Naive thymus-derived CD4-positive, alpha-beta T cell (primary cell): ENCODE data around the gene AHSP. TPM values are rescaled to one million over a fixed set of nuclear protein-coding genes. Genes with fewer than 3 reads are reported as not detected.

Experiments
- ATAC-seq: fragments of 150-1000 bp; cut with Tn5 transposase; 2 replicates; pipeline ENCODE4 v1.10.0; 2021; ENCODE audit warnings: mild to moderate bottlenecking, moderate library complexity
- CTCF ChIA-PET: fragments of 350-600 bp; sonication (Branson Sonifier 250); formaldehyde crosslinking; loops from one replicate; lab custom pipeline; 2021; ENCODE audit warnings: antibody characterized with exemption; lab: Charles Lee
- POLR2A ChIA-PET: fragments of 350-600 bp; sonication (Branson Sonifier 250); formaldehyde crosslinking; loops from one replicate; lab custom pipeline; 2021; ENCODE audit warnings: antibody characterized with exemption, inconsistent platforms; lab: Charles Lee
- DNase-seq, 9 donors: peaks; one replicate each; pipeline versions ENCODE4 v3.0.0 to v3.0.0-alpha.2; 2020 to 2022; ENCODE audit warnings: mixed read lengths in 1 of 9
- H3K27ac ChIP-seq: one replicate; pipeline ENCODE4 v1.7.0; 2013; ENCODE audit warnings: mild to moderate bottlenecking, low read depth, low read length, moderate library complexity
- H3K27me3 ChIP-seq, 2 donors: one replicate each; pipeline ENCODE4 v1.7.0; 2013; ENCODE audit warnings: low read length in 2 of 2, mild to moderate bottlenecking in 2 of 2, moderate library complexity in 2 of 2; ENCODE audit not compliant: control insufficient read depth in 2 of 2, insufficient read depth in 2 of 2
- H3K36me3 ChIP-seq, 3 experiments: 1 replicate in 2 of 3; 2 replicates in 1 of 3; pipeline ENCODE4 v1.7.0; 2013; ENCODE audit warnings: low read length in 3 of 3, mild to moderate bottlenecking in 3 of 3, moderate library complexity in 1 of 3; ENCODE audit not compliant: insufficient read depth in 3 of 3, control insufficient read depth in 2 of 3
- H3K4me1 ChIP-seq, 2 donors: one replicate each; pipeline ENCODE4 v1.7.0; 2013; ENCODE audit warnings: low read length in 2 of 2, mild to moderate bottlenecking in 2 of 2, moderate library complexity in 1 of 2; ENCODE audit not compliant: control insufficient read depth in 2 of 2, insufficient read depth in 2 of 2
- H3K4me3 ChIP-seq: 2 replicates; pipeline ENCODE4 v1.7.0; 2013; ENCODE audit warnings: mild to moderate bottlenecking, low read length
- H3K9me3 ChIP-seq, 3 experiments: 1 replicate in 2 of 3; 2 replicates in 1 of 3; pipeline ENCODE4 v1.7.0; 2013; ENCODE audit warnings: low read length in 3 of 3; ENCODE audit not compliant: control insufficient read depth in 2 of 3
- H3K27ac Mint-ChIP-seq, 9 donors: one replicate each; pipeline ENCODE4 v1.8.0; 2020 to 2022; ENCODE audit warnings: mixed read lengths in 9 of 9, mild to moderate bottlenecking in 8 of 9, moderate library complexity in 5 of 9, inconsistent platforms in 2 of 9
- H3K27me3 Mint-ChIP-seq, 5 donors: one replicate each; pipeline ENCODE4 v1.8.0; 2021 to 2022; ENCODE audit warnings: mixed read lengths in 5 of 5, mild to moderate bottlenecking in 1 of 5
- H3K36me3 Mint-ChIP-seq, 5 donors: one replicate each; pipeline ENCODE4 v1.8.0; 2020 to 2022; ENCODE audit warnings: mixed read lengths in 5 of 5, mild to moderate bottlenecking in 3 of 5, inconsistent platforms in 1 of 5
- H3K4me1 Mint-ChIP-seq, 7 donors: one replicate each; pipeline ENCODE4 v1.8.0; 2020 to 2022; ENCODE audit warnings: mixed read lengths in 7 of 7, mild to moderate bottlenecking in 3 of 7, inconsistent platforms in 1 of 7
- H3K4me3 Mint-ChIP-seq, 10 donors: one replicate each; pipeline ENCODE4 v1.8.0; 2020 to 2022; ENCODE audit warnings: mild to moderate bottlenecking in 10 of 10, mixed read lengths in 10 of 10, moderate library complexity in 6 of 10, inconsistent platforms in 2 of 10
- H3K9me3 Mint-ChIP-seq, 11 donors: one replicate each; pipeline ENCODE4 v1.8.0; 2020 to 2022; ENCODE audit warnings: mixed read lengths in 11 of 11, mild to moderate bottlenecking in 4 of 11, inconsistent platforms in 1 of 11, moderate library complexity in 1 of 11
- intact Hi-C, 2 donors: fragments of 100-400 bp; cut with micrococcal nuclease; formaldehyde crosslinking; loops; one replicate each; pipeline ENCODE4 v1.15.1; 2023
- polyA plus RNA-seq, 2 donors: library from polyadenylated mRNA; unstranded; fragments of 300-500 nt; fragmentation: Illumina TruSeq; gene quantifications; one replicate each; pipeline ENCODE4 v1.2.3, GENCODE V29; 2021
- total RNA-seq, 6 experiments: library from RNA in 5 of 6; stranded (reverse) in 5 of 6; gene quantifications; 1 replicate in 5 of 6; 2 replicates in 1 of 6; pipeline ENCODE4 v1.2.3 and lab custom pipeline; 2021 to 2026

Gene AHSP
- total and polyA plus RNA-seq, 7 experiments from 2014 or later, result not detected

- peak overlapping the region in 9 of 10 donors; percentile 35 to 95 (median 93) for H3K4me3 Mint-ChIP-seq
- DNase-seq (no peak), ATAC-seq (no peak)
- POLR2A ChIA-PET, result interaction anchor here (0.5 to 3.7 kb wide), 9 partner anchors 8 to 331 kb away, joined by 3 to 18 read pairs (median 8); partner anchors contain the start of genes ARMC5, FUS and RUSF1
- intact Hi-C loops, result loop anchor here (1.0 to 2.0 kb wide), 2 partner anchors 20 kb away; partner anchors contain the start of gene RUSF1 (in 2 of the 2)
- peaks cover 0 to 24% (median 4%) of the 10 kb centered on the region in 3 experiments for H3K36me3 ChIP-seq
- H3K27me3 Mint-ChIP-seq, result peaks cover 0 to 17% (median 0%) of the 10 kb centered on the region in 5 donors
- H3K36me3 Mint-ChIP-seq, result peaks cover 4 to 13% (median 6%) of the 10 kb centered on the region in 5 donors
- no peaks in the 10 kb centered on the region for H3K9me3 ChIP-seq
- peak overlapping the region; percentile 89 for H3K4me3 ChIP-seq
- H3K9me3 Mint-ChIP-seq, result no peaks in the 10 kb centered on the region
- peaks cover 5 to 24% (median 13%) of the 10 kb centered on the region in 7 donors for H3K4me1 Mint-ChIP-seq
- no peaks in the 10 kb centered on the region for H3K4me1 ChIP-seq
- no peaks in the 10 kb centered on the region for H3K27me3 ChIP-seq
- peak overlapping the region in 4 of 9 donors; percentile 38 to 80 (median 58) for H3K27ac Mint-ChIP-seq
- peak overlapping the region; percentile 62 for H3K27ac ChIP-seq
- CTCF ChIA-PET, result interaction anchor here (1.2 kb wide), 1 partner anchor 13 kb away, joined by 3 read pairs; no protein-coding TSS in a partner anchor
These were observed 39.0 kb upstream of the AHSP start for GRCh38 chr16:31488468-31489297.

- ATAC-seq, result no peak
- H3K27me3 ChIP-seq, result no peaks in the 10 kb centered on the region
- ChIA-PET POLR2A (interaction anchor here (1.0 to 3.7 kb wide), 6 partner anchors 7 to 29 kb away, joined by 5 to 18 read pairs (median 14); partner anchors contain the start of genes ARMC5 and RUSF1), CTCF (no interaction called here)
- no peak for DNase-seq
- H3K27me3 Mint-ChIP-seq, result peaks cover 0 to 17% (median 0%) of the 10 kb centered on the region in 5 donors
- H3K27ac ChIP-seq, result no peak overlapping the region
- H3K4me3 Mint-ChIP-seq, result peak overlapping the region in 9 of 10 donors; percentile 15 to 89 (median 47)
- H3K36me3 ChIP-seq, result peaks cover 0 to 29% (median 4%) of the 10 kb centered on the region in 3 experiments
- no peak overlapping the region for H3K4me3 ChIP-seq
- no peaks in the 10 kb centered on the region for H3K9me3 Mint-ChIP-seq
- intact Hi-C loops, result loop anchor here in 1 of 2 donors (2.0 kb wide), 1 partner anchor 20 kb away; the partner anchor contains the start of gene RUSF1
- no peaks in the 10 kb centered on the region for H3K9me3 ChIP-seq
- peaks cover 5 to 24% (median 13%) of the 10 kb centered on the region in 7 donors for H3K4me1 Mint-ChIP-seq
- H3K27ac Mint-ChIP-seq, result peak overlapping the region in 4 of 9 donors; percentile 51 to 80 (median 68)
- H3K4me1 ChIP-seq, result no peaks in the 10 kb centered on the region
- H3K36me3 Mint-ChIP-seq, result peaks cover 4 to 13% (median 6%) of the 10 kb centered on the region in 5 donors
These were observed 38.5 kb upstream of the AHSP start for GRCh38 chr16:31489298-31489564.

GRCh38 chr16:31489616-31490584 lies 37.8 kb upstream of the AHSP start:
- ATAC-seq (no peak), DNase-seq (no peak)
- intact Hi-C loops, result loop anchor here in 1 of 2 donors (2.0 kb wide), 1 partner anchor 19 kb away; the partner anchor contains the start of gene RUSF1
- Mint-ChIP-seq H3K9me3 (no peaks in the 10 kb centered on the region), H3K4me3 (peak overlapping the region in 9 of 10 donors; percentile 30 to 71 (median 42)), H3K27me3 (peaks cover 0 to 17% (median 0%) of the 10 kb centered on the region in 5 donors), H3K4me1 (peaks cover 5 to 24% (median 13%) of the 10 kb centered on the region in 7 donors), H3K27ac (peak overlapping the region in 7 of 9 donors; percentile 25 to 72 (median 53)), H3K36me3 (peaks cover 4 to 14% (median 6%) of the 10 kb centered on the region in 5 donors)
- no peaks in the 10 kb centered on the region for H3K27me3 ChIP-seq
- H3K4me1 ChIP-seq, result no peaks in the 10 kb centered on the region
- peaks cover 0 to 36% (median 4%) of the 10 kb centered on the region in 3 experiments for H3K36me3 ChIP-seq
- H3K27ac ChIP-seq, result no peak overlapping the region
- POLR2A ChIA-PET, result interaction anchor here (0.8 to 3.7 kb wide), 5 partner anchors 7 to 18 kb away, joined by 3 to 15 read pairs (median 8); partner anchors contain the start of gene RUSF1
- CTCF ChIA-PET, result interaction anchor here (0.8 kb wide), 1 partner anchor 106 kb away, joined by 3 read pairs; no protein-coding TSS in a partner anchor
- H3K9me3 ChIP-seq, result no peaks in the 10 kb centered on the region
- H3K4me3 ChIP-seq, result no peak overlapping the region

- intact Hi-C loops, result no loop called here
- H3K4me3 ChIP-seq, result no peak overlapping the region
- H3K27ac Mint-ChIP-seq, result peak overlapping the region in 3 of 9 donors; percentile 25 to 53 (median 33)
- peaks cover 4 to 26% (median 6%) of the 10 kb centered on the region in 5 donors for H3K36me3 Mint-ChIP-seq
- H3K27me3 ChIP-seq, result no peaks in the 10 kb centered on the region
- ChIA-PET CTCF (no interaction called here), POLR2A (interaction anchor here (1.5 kb wide), 1 partner anchor 32 kb away, joined by 8 read pairs; no protein-coding TSS in a partner anchor)
- H3K27ac ChIP-seq, result no peak overlapping the region
- peaks cover 0 to 56% (median 4%) of the 10 kb centered on the region in 3 experiments for H3K36me3 ChIP-seq
- no peaks in the 10 kb centered on the region for H3K9me3 ChIP-seq
- H3K4me3 Mint-ChIP-seq, result no peak overlapping the region
- H3K4me1 ChIP-seq, result no peaks in the 10 kb centered on the region
- ATAC-seq (no peak), DNase-seq (no peak)
- peaks cover 0 to 3% (median 0%) of the 10 kb centered on the region in 5 donors for H3K27me3 Mint-ChIP-seq
- peaks cover 0 to 12% (median 4%) of the 10 kb centered on the region in 7 donors for H3K4me1 Mint-ChIP-seq
- no peaks in the 10 kb centered on the region for H3K9me3 Mint-ChIP-seq
These were observed 35.8 kb upstream of the AHSP start for GRCh38 chr16:31491778-31492418.

- intact Hi-C loops, result no loop called here
- H3K9me3 ChIP-seq, result no peaks in the 10 kb centered on the region
- Mint-ChIP-seq H3K4me3 (no peak overlapping the region), H3K27me3 (no peaks in the 10 kb centered on the region), H3K36me3 (peaks cover 6 to 41% (median 13%) of the 10 kb centered on the region in 5 donors), H3K27ac (peak overlapping the region in 2 of 9 donors; percentile 1 to 42), H3K9me3 (no peaks in the 10 kb centered on the region), H3K4me1 (peaks cover 0 to 10% (median 3%) of the 10 kb centered on the region in 7 donors)
- DNase-seq (no peak), ATAC-seq (no peak)
- ChIA-PET POLR2A (interaction anchor here (0.7 to 1.5 kb wide), 3 partner anchors 8 to 377 kb away, joined by 3 to 4 read pairs (median 3); no protein-coding TSS in a partner anchor), CTCF (interaction anchor here (0.6 kb wide), 1 partner anchor 897 kb away, joined by 4 read pairs; no protein-coding TSS in a partner anchor)
- no peaks in the 10 kb centered on the region for H3K4me1 ChIP-seq
- peaks cover 0 to 70% (median 13%) of the 10 kb centered on the region in 3 experiments for H3K36me3 ChIP-seq
- no peak overlapping the region for H3K27ac ChIP-seq
- H3K4me3 ChIP-seq, result no peak overlapping the region
- H3K27me3 ChIP-seq, result no peaks in the 10 kb centered on the region
These were observed 34.1 kb upstream of the AHSP start for GRCh38 chr16:31493506-31494125.
